Mesendoderm (in vitro differentiated cells): Measurements from ENCODE around the gene HMGB1.

ENCODE experiments used
- DNase-seq: peaks from one replicate; pipeline ENCODE4 v3.0.0; 2013
- H2AK5ac ChIP-seq: 2 replicates; pipeline ENCODE4 v1.6.1; 2013; ENCODE audit warnings: low read length, inconsistent platforms
- H2BK120ac ChIP-seq: 2 replicates; pipeline ENCODE4 v1.6.1; 2013; ENCODE audit warnings: low read depth, mild to moderate bottlenecking, low read length, moderate library complexity, mixed read lengths
- H2BK15ac ChIP-seq: replicated peaks from 2 replicates; pipeline ENCODE4 v1.6.1; 2013; ENCODE audit warnings: low read depth, mild to moderate bottlenecking, moderate library complexity
- H2BK5ac ChIP-seq: 2 replicates; pipeline ENCODE4 v1.6.1; 2013; ENCODE audit warnings: low read length, inconsistent platforms
- H3K18ac ChIP-seq: 2 replicates; pipeline ENCODE4 v1.6.1; 2013; ENCODE audit warnings: mild to moderate bottlenecking, low read length, mixed read lengths
- H3K23ac ChIP-seq: one replicate; pipeline ENCODE4 v1.6.1; 2013; ENCODE audit warnings: low read length
- H3K27ac ChIP-seq: 2 replicates; pipeline ENCODE4 v1.5.1; 2013; ENCODE audit warnings: low read depth, mild to moderate bottlenecking, inconsistent platforms, low read length, moderate library complexity
- H3K27me3 ChIP-seq: 2 replicates; pipeline ENCODE4 v1.6.1; 2013; ENCODE audit warnings: low read length, control low read depth, mild to moderate bottlenecking, inconsistent platforms; ENCODE audit not compliant: insufficient read depth, poor library complexity
- H3K36me3 ChIP-seq: 2 replicates; pipeline ENCODE4 v1.6.1; 2013; ENCODE audit warnings: low read length, inconsistent platforms; ENCODE audit not compliant: control insufficient read depth, insufficient read depth
- H3K4ac ChIP-seq: one replicate; pipeline ENCODE4 v1.6.1; 2013; ENCODE audit warnings: low read depth, mild to moderate bottlenecking, low read length, moderate library complexity
- H3K4me1 ChIP-seq: 2 replicates; pipeline ENCODE4 v1.6.1; 2013; ENCODE audit warnings: low read depth, low read length, inconsistent platforms; ENCODE audit not compliant: control insufficient read depth
- H3K4me2 ChIP-seq: 2 replicates; pipeline ENCODE4 v1.6.1; 2013; ENCODE audit warnings: low read length
- H3K4me3 ChIP-seq: 2 replicates; pipeline ENCODE4 v1.5.1; 2013; ENCODE audit warnings: mild to moderate bottlenecking, low read length
- H3K56ac ChIP-seq: one replicate; pipeline ENCODE4 v1.6.1; 2013; ENCODE audit warnings: low read length
- H3K79me1 ChIP-seq: 2 replicates; pipeline ENCODE4 v1.6.1; 2013; ENCODE audit warnings: low read length, inconsistent platforms
- H3K79me2 ChIP-seq: 2 replicates; pipeline ENCODE4 v1.6.1; 2013; ENCODE audit warnings: mild to moderate bottlenecking, low read length; ENCODE audit not compliant: control insufficient read depth, insufficient read depth
- H3K9ac ChIP-seq: 2 replicates; pipeline ENCODE4 v1.6.1; 2013; ENCODE audit warnings: low read length, inconsistent platforms
- H4K5ac ChIP-seq: one replicate; pipeline ENCODE4 v1.6.1; 2013; ENCODE audit warnings: low read length
- H4K8ac ChIP-seq: one replicate; pipeline ENCODE4 v1.6.1; 2013; ENCODE audit warnings: low read depth, mild to moderate bottlenecking, control low read depth, low read length, moderate library complexity
- WGBS: extraction: QIAGEN DNeasy Blood & Tissue Kit; methylation state at CpG from one replicate; pipeline ENCODE4 v1.1.7; 2013; ENCODE audit warnings: low lambda C conversion rate, missing lambda C conversion rate; ENCODE audit not compliant: insufficient coverage; ENCODE audit errors: extremely low coverage; 5-methylcytosine and 5-hydroxymethylcytosine counted together

HMGB1 gene

GRCh38 chr13:30408319-30409101 lies 57.2 kb downstream of the HMGB1 start:
- peak overlapping the region; percentile 94 for H3K18ac ChIP-seq
- no peak overlapping the region for H3K4ac ChIP-seq
- DNase-seq, result peak; percentile 98
- H3K4me1 ChIP-seq, result peaks cover 2% of the 10 kb centered on the region
- H3K79me2 ChIP-seq, result no peaks in the 10 kb centered on the region
- H4K5ac ChIP-seq, result no peak overlapping the region
- no CpG with 5 or more reads among the region's 51 CpGs for WGBS
- no peaks in the 10 kb centered on the region for H3K36me3 ChIP-seq
- H3K27me3 ChIP-seq, result no peaks in the 10 kb centered on the region
- no peak overlapping the region for H2BK15ac ChIP-seq
- H3K79me1 ChIP-seq, result no peaks in the 10 kb centered on the region
- H3K4me2 ChIP-seq, result peak overlapping the region; percentile 30
- no peak overlapping the region for H2BK5ac ChIP-seq
- H3K9ac ChIP-seq, result peak overlapping the region; percentile 63
- no peak overlapping the region for H2AK5ac ChIP-seq
- H3K56ac ChIP-seq, result peak overlapping the region; percentile 86
- H2BK120ac ChIP-seq, result no peak overlapping the region
- no peak overlapping the region for H3K23ac ChIP-seq
- no peak overlapping the region for H3K4me3 ChIP-seq
- no peak overlapping the region for H3K27ac ChIP-seq
- H4K8ac ChIP-seq, result no peak overlapping the region

- no peak overlapping the region for H3K56ac ChIP-seq
- H2BK5ac ChIP-seq, result no peak overlapping the region
- H4K8ac ChIP-seq, result no peak overlapping the region
- no peaks in the 10 kb centered on the region for H3K27me3 ChIP-seq
- no peak overlapping the region for H3K4ac ChIP-seq
- H3K4me3 ChIP-seq, result no peak overlapping the region
- DNase-seq, result no peak
- no peak overlapping the region for H3K9ac ChIP-seq
- H2AK5ac ChIP-seq, result no peak overlapping the region
- no peak overlapping the region for H3K27ac ChIP-seq
- H3K4me1 ChIP-seq, result peaks cover 2% of the 10 kb centered on the region
- no peak overlapping the region for H3K23ac ChIP-seq
- H3K4me2 ChIP-seq, result no peak overlapping the region
- H3K79me2 ChIP-seq, result no peaks in the 10 kb centered on the region
- no CpG with 5 or more reads among the region's 8 CpGs for whole genome bisulfite sequencing
- no peak overlapping the region for H2BK120ac ChIP-seq
- H2BK15ac ChIP-seq, result no peak overlapping the region
- H3K18ac ChIP-seq, result no peak overlapping the region
- no peaks in the 10 kb centered on the region for H3K36me3 ChIP-seq
- H3K79me1 ChIP-seq, result no peaks in the 10 kb centered on the region
- H4K5ac ChIP-seq, result no peak overlapping the region
These were observed 58.8 kb downstream of the HMGB1 start for GRCh38 chr13:30406779-30407416.
